NCI-H748 (cell line): ENCODE results near the gene MCCC2.
A peak's percentile ranks its signal among the peaks of the same experiment; 100 is the strongest.
"Not testable (repeated sequence)": the region's sequence is repeated elsewhere in the genome, so short reads cannot be mapped to it uniquely, and the experiment has no call there.

Experiments used
- DNase-seq: peaks from one replicate; lab custom pipeline; 2025; ENCODE audit not compliant: unreplicated experiment; lab: John Stamatoyannopoulos, UW

Gene MCCC2

GRCh38 chr5:71596169-71596568 is 9.0 kb downstream of the MCCC2 start:
- no peak for DNase-seq

- no peak for DNase-seq
Observed at GRCh38 chr5:71597001-71597400, 9.9 kb downstream of the MCCC2 start.

- DNase-seq = no peak
Observed at GRCh38 chr5:71600783-71601182, 13.6 kb downstream of the MCCC2 start.

- DNase-seq = peak; percentile 18
Observed at GRCh38 chr5:71601222-71602026, 14.3 kb downstream of the MCCC2 start.

- not testable (repeated sequence) for DNase-seq
Observed at GRCh38 chr5:71609916-71610315, 22.8 kb downstream of the MCCC2 start.

- DNase-seq = no peak
Observed at GRCh38 chr5:71615809-71616208, 28.7 kb downstream of the MCCC2 start.

- DNase-seq = no peak
Observed at GRCh38 chr5:71620630-71621029, 33.5 kb downstream of the MCCC2 start.

- no peak for DNase-seq
Observed at GRCh38 chr5:71621268-71621667, 34.1 kb downstream of the MCCC2 start.

GRCh38 chr5:71621741-71622140 is 34.6 kb downstream of the MCCC2 start:
- no peak for DNase-seq

- no peak for DNase-seq
Observed at GRCh38 chr5:71623221-71623794, 36.2 kb downstream of the MCCC2 start.

GRCh38 chr5:71629950-71630349 is 42.8 kb downstream of the MCCC2 start:
- no peak for DNase-seq

GRCh38 chr5:71631070-71631469 is 43.9 kb downstream of the MCCC2 start:
- no peak for DNase-seq

GRCh38 chr5:71632168-71632567 is 45.0 kb downstream of the MCCC2 start:
- no peak for DNase-seq

- no peak for DNase-seq
Observed at GRCh38 chr5:71633255-71634155, 46.4 kb downstream of the MCCC2 start.

GRCh38 chr5:71637133-71637532 is 50.0 kb downstream of the MCCC2 start:
- DNase-seq = no peak

GRCh38 chr5:71640408-71640807 is 53.3 kb downstream of the MCCC2 start:
- no peak for DNase-seq

GRCh38 chr5:71645030-71645429 is 57.9 kb downstream of the MCCC2 start:
- DNase-seq = no peak

GRCh38 chr5:71650940-71651339 is 63.8 kb downstream of the MCCC2 start:
- DNase-seq = not testable (repeated sequence)

- DNase-seq = no peak
Observed at GRCh38 chr5:71651579-71651978, 64.4 kb downstream of the MCCC2 start.

GRCh38 chr5:71652349-71652748 is 65.2 kb downstream of the MCCC2 start:
- DNase-seq = no peak

- no peak for DNase-seq
Observed at GRCh38 chr5:71652803-71653543, 65.8 kb downstream of the MCCC2 start.
